Parathyroid adenoma (tissue), 2 donors: Measurements from ENCODE around the gene SYT14.
"Not testable (repeated sequence)": the region's sequence is repeated elsewhere in the genome, so short reads cannot be mapped to it uniquely, and the experiment has no call there.

Experiments
- H2AFZ ChIP-seq: fragments of 300-600 bp; sonication (generic); one replicate; pipeline ENCODE4 v1.7.0; 2017; ENCODE audit warnings: antibody characterized with exemption, mild to moderate bottlenecking
- H3K27ac ChIP-seq: fragments of 300-600 bp; sonication (generic); one replicate; pipeline ENCODE4 v1.7.0; 2017
- H3K27me3 ChIP-seq: fragments of 300-600 bp; sonication (generic); one replicate; pipeline ENCODE4 v1.7.0; 2017; ENCODE audit warnings: low read length; ENCODE audit not compliant: control insufficient read depth, insufficient read depth
- H3K36me3 ChIP-seq: fragments of 300-600 bp; sonication (generic); one replicate; pipeline ENCODE4 v1.7.0; 2017; ENCODE audit warnings: low read length; ENCODE audit not compliant: control insufficient read depth, insufficient read depth
- H3K4me1 ChIP-seq: fragments of 300-600 bp; sonication (generic); one replicate; pipeline ENCODE4 v1.7.0; 2017; ENCODE audit warnings: control low read depth
- H3K4me2 ChIP-seq: fragments of 300-600 bp; sonication (generic); one replicate; pipeline ENCODE4 v1.7.0; 2017; ENCODE audit warnings: low read length
- H3K4me3 ChIP-seq: fragments of 300-600 bp; sonication (generic); one replicate; pipeline ENCODE4 v1.7.0; 2017; ENCODE audit warnings: low read depth, low read length
- H3K79me2 ChIP-seq: fragments of 300-600 bp; sonication (generic); one replicate; pipeline ENCODE4 v1.7.0; 2017; ENCODE audit warnings: control low read depth
- H3K9ac ChIP-seq: fragments of 300-600 bp; sonication (generic); one replicate; pipeline ENCODE4 v1.7.0; 2017; ENCODE audit warnings: mild to moderate bottlenecking
- H3K9me3 ChIP-seq: fragments of 300-600 bp; sonication (generic); one replicate; pipeline ENCODE4 v1.7.0; 2017; ENCODE audit warnings: low read length; ENCODE audit not compliant: control insufficient read depth
- TF ChIP-seq, protein P1 (sequence below): fragments of 300-600 bp; sonication (generic); IDR thresholded peaks from one replicate; pipeline ENCODE4 v1.7.0; 2017; ENCODE audit warnings: antibody characterized with exemption, mild to moderate bottlenecking
- donor health status: primary hyperparathyroidism.

Gene SYT14

DNA sequence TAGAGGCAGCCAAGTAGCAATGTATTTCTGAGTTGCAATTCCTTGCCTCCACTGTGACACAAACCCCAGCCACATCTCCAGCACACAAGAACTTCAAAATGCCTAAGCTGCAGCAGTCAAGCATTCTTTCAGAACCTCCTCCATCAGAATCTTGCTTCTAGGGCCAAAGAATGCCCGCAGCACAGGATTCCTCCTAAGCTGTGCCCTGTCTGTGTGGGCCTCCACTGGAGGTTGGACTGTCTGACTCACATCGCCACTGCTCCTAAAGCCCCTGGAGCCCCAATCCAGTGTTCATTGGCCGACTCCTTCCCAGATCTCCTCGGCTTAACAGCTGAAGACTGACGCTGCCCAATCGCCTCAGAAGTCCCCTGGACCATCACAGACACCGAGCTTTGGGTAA is 251.4 kb downstream of the SYT14 start:
- H3K4me2 ChIP-seq, result no peak overlapping the region
- H3K27ac ChIP-seq, result no peak overlapping the region
- no peaks in the 10 kb centered on the region for H3K4me1 ChIP-seq
- H3K9ac ChIP-seq, result no peak overlapping the region
- TF ChIP-seq, protein P1, sequence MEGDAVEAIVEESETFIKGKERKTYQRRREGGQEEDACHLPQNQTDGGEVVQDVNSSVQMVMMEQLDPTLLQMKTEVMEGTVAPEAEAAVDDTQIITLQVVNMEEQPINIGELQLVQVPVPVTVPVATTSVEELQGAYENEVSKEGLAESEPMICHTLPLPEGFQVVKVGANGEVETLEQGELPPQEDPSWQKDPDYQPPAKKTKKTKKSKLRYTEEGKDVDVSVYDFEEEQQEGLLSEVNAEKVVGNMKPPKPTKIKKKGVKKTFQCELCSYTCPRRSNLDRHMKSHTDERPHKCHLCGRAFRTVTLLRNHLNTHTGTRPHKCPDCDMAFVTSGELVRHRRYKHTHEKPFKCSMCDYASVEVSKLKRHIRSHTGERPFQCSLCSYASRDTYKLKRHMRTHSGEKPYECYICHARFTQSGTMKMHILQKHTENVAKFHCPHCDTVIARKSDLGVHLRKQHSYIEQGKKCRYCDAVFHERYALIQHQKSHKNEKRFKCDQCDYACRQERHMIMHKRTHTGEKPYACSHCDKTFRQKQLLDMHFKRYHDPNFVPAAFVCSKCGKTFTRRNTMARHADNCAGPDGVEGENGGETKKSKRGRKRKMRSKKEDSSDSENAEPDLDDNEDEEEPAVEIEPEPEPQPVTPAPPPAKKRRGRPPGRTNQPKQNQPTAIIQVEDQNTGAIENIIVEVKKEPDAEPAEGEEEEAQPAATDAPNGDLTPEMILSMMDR, result no peak
- no peaks in the 10 kb centered on the region for H3K9me3 ChIP-seq
- no peaks in the 10 kb centered on the region for H3K27me3 ChIP-seq
- H3K79me2 ChIP-seq, result no peaks in the 10 kb centered on the region
- H3K36me3 ChIP-seq, result no peaks in the 10 kb centered on the region
- H2AFZ ChIP-seq, result no peak overlapping the region
- H3K4me3 ChIP-seq, result no peak overlapping the region

- H3K27ac ChIP-seq, result no peak overlapping the region
- TF ChIP-seq, protein P1, result no peak
- H2AFZ ChIP-seq, result no peak overlapping the region
- no peaks in the 10 kb centered on the region for H3K9me3 ChIP-seq
- H3K4me2 ChIP-seq, result no peak overlapping the region
- no peaks in the 10 kb centered on the region for H3K4me1 ChIP-seq
- H3K9ac ChIP-seq, result no peak overlapping the region
- no peak overlapping the region for H3K4me3 ChIP-seq
- H3K36me3 ChIP-seq, result no peaks in the 10 kb centered on the region
- H3K79me2 ChIP-seq, result no peaks in the 10 kb centered on the region
- no peaks in the 10 kb centered on the region for H3K27me3 ChIP-seq
Observed at GRCh38 chr1:210195635-210196160, 257.7 kb downstream of the SYT14 start.

DNA sequence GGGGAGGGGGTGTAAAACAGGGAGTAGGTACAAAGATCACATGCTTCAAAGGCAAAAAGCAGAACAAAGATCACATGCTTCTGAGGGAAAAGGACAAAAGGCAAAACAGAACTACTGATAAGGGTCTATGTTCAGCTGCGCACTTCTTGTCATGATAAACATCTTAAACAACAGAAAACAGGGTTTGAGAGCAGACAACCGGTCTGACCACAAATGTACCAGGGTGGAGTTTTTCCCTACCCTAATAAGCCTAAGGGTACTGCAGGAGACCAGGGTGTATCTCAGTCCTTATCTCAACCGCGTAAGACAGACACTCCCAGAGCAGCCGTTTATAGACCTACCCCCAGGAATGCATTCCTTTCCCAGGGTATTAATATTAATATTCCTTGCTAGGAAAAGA is 258.2 kb downstream of the SYT14 start:
- H3K9me3 ChIP-seq, H3K4me3 ChIP-seq, H3K27ac ChIP-seq, H3K36me3 ChIP-seq, H3K27me3 ChIP-seq, H3K4me1 ChIP-seq, H3K9ac ChIP-seq, H3K79me2 ChIP-seq, H3K4me2 ChIP-seq, H2AFZ ChIP-seq: not testable (repeated sequence)

DNA sequence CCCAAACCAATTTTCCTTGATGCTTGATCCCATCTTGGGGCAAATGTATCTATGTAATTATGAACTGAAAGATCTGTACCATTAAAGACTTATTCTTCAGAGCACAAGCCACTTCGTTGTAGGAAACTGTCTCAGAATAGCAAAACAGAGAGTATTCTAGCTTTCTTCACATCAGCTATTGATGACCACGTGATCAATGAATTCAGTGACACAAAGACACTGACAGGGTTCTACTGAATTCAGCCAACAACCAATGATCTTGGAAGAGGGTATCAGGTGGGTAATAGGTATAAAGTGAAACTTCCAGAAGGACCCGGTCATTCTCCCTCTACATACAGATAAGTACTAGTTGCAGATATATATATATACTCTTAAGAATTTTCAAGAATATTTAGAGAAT is 260.8 kb downstream of the SYT14 start:
- Histone ChIP-seq H3K4me1 (no peaks in the 10 kb centered on the region), H3K27ac (no peak overlapping the region), H3K4me2 (no peak overlapping the region), H3K9ac (no peak overlapping the region), H3K9me3 (no peaks in the 10 kb centered on the region), H3K27me3 (no peaks in the 10 kb centered on the region), H2AFZ (no peak overlapping the region), H3K36me3 (no peaks in the 10 kb centered on the region), H3K79me2 (no peaks in the 10 kb centered on the region), H3K4me3 (no peak overlapping the region)
- TF ChIP-seq, protein P1, result no peak

GRCh38 chr1:210200124-210200736 is 262.2 kb downstream of the SYT14 start:
- no peaks in the 10 kb centered on the region for H3K27me3 ChIP-seq
- H2AFZ ChIP-seq, result no peak overlapping the region
- H3K79me2 ChIP-seq, result no peaks in the 10 kb centered on the region
- no peak overlapping the region for H3K4me3 ChIP-seq
- no peak overlapping the region for H3K4me2 ChIP-seq
- H3K9me3 ChIP-seq, result no peaks in the 10 kb centered on the region
- TF ChIP-seq, protein P1, result peak; percentile 28
- H3K9ac ChIP-seq, result no peak overlapping the region
- no peaks in the 10 kb centered on the region for H3K4me1 ChIP-seq
- H3K27ac ChIP-seq, result no peak overlapping the region
- H3K36me3 ChIP-seq, result no peaks in the 10 kb centered on the region
